HG03521 (cell line): ENCODE measurements around the gene FAM47C.
"Not testable (repeated sequence)": the region's sequence is repeated elsewhere in the genome, so short reads cannot be mapped to it uniquely, and the experiment has no call there.

Source experiments
- ATAC-seq: cut with Tn5 transposase; IDR thresholded peaks from one replicate; pipeline ENCODE4 v1.9.1; 2021; ENCODE audit warnings: mild to moderate bottlenecking, moderate library complexity; ENCODE audit not compliant: unreplicated experiment

Gene FAM47C

DNA sequence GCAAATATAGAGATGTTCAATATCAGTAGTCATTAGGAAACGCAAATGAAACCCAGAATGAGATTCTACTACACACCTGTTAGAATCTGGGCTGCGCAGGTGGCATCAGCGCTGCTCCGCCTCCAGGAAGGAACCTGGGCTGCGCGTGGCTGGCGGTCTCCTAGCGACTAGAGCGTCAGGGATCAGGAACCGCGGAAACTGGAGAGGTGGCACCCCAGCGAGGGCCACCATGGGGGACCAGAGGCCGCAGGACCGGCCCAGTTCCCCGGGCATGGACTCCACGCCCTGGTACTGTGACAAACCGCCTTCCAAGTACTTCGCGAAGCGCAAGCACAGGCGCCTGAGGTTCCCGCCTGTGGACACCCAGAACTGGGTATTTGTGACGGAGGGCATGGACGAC lies at the start of gene FAM47C:
TSS of gene FAM47C (plus strand) at position 185 of the 400 bp plus-strand sequence. CDS start at position 230, 45 bp downstream.
- ATAC-seq: not testable (repeated sequence)

DNA sequence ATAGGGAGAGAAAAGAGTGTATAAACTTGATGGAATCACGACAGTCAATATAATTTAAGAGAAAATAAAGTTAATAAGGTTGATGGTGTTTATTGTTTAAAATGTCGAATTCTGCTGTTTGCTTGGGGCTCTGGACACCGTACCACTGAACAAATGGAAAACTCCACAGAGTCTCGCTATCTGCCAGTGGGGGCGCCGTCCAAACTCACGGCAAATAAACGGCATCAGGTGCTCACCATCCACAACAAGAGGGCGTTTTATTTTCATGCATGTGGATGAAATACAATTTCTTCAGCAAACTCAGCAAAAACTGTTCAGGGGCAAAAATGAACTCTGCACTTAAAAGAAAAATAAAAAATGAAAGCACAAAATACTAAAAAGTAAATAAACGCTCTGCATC lies 46.6 kb upstream of the FAM47C start:
- ATAC-seq: no peak

DNA sequence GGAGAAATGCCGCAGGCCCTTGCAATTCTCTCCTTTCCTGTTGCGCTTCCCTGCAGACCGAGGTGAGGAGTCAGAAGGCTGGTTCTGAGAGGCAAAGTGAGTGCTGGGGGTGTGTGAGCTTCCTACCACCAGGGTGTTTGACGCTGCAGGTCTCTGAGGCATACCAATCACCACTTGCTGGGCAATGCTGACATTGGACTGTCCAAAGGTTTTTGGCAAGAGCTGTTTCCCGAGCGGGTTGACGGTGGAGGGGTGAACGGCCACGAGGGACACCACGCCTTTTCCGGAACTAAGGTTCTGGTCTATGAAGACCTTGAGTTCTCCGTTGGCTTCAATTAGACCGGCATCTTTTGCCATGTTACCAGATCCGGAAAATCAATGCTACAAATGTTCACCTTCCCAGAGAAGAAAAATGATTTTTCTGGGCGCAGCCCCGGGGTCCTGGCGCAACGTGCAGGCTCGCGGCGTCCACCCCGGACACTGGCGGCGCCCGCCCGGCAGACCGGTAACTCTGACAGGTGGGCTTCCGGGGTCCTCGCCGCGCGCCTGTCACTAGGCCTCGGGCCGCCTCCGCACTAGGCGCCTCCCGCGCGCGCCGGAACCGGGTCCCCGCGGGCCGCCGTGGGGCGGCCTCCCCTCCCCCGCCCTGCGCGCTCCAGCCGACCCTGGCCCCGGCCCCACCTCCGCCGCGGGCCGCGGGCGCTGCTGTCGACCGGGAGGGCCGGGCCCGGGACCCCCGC lies 44.9 kb upstream of the FAM47C start:
- no peak for ATAC-seq

DNA sequence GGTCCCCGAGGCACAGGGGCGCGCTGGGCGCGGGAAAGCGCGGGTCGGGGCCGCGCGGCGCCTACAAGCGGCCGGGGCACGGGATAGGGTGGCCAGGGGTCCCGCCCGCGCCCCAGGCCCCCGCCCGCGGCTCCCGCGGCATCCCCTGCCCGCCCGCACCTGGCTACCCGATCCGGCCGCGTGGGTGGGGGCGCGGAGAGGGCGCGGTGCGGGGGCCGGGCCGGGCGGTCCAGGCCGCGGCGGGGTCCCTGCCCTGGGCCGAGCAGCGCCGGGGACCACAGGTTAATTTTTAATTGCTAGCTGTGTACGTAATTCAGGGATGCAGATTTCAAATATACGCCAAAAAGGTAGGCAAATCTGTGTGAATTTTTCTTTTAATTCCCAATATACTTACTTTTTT lies 44.3 kb upstream of the FAM47C start:
- no peak for ATAC-seq

DNA sequence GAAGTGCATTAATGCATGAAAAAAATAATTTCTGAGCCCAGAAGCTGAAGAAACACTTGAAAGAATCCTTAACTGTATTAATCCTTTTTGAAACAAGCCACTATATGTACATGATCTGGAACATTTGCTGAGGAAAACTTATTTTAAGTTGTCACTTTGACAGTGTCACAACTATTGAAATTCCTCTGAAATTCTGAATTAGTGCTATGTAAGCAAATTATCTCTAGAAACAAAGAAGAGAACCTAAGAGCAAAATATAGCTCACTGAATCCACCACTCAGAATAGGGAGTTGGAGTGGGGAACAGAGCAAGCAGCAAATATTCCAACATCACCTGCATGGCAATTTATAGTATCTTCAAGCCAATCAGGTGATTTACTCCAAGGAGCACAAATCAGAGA lies 34.6 kb upstream of the FAM47C start:
- no peak for ATAC-seq

DNA sequence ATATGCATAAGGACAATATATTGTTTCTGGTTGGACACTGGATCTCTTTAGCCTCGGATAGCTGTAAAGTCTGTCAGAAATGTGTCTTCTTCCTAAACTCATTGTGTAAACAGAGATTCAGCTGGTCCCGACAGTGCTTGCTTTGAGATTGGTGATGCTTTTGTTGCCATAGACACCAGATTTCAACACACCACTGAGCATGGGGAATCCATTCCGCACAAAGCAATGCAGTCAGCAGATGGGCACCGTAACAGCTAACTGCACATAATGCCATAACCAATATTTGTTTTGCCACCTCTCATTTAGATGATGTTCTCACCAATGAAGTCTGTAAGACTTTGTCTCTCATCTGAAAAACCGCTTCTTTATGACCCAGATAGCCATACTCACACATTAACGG lies 33.3 kb upstream of the FAM47C start:
- no peak for ATAC-seq

DNA sequence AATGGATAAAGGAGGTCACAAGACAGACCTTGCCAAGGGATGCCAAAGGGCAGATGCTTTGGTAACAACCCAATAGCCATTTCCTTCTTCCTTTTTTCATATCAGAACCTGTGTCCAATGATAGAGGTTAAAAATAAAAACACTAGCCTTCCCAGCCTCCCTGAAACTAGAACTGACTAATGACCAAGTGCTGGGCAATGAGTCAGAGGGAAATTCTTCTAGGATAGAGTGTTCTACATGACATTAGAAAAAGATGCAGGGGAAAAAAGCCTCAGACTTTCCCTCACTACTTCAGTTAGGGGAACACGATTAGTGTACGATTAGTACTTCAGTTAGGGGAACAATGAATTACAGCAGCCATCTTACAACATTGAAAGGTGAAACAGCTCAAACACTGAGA lies 29.3 kb upstream of the FAM47C start:
- ATAC-seq: no peak

DNA sequence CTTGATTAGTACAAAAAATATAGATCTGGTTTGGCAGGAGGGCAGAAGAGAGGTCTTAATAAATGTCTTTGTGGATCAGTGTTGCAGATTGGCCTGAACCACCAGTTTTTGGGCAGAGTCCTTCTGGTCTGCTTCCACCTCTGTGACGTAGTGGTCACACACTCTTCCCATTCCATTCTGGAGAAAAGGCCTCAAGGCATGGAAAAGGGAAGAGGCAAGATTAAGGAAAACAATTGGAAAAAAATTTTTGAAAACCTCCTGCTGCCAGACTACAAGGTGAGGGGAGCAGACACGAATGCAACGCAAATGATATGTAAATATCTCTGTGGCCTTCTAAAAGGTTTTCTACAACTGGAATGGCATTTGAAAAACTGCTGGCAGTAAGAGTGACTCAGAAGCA lies 24.3 kb upstream of the FAM47C start:
- ATAC-seq: no peak

DNA sequence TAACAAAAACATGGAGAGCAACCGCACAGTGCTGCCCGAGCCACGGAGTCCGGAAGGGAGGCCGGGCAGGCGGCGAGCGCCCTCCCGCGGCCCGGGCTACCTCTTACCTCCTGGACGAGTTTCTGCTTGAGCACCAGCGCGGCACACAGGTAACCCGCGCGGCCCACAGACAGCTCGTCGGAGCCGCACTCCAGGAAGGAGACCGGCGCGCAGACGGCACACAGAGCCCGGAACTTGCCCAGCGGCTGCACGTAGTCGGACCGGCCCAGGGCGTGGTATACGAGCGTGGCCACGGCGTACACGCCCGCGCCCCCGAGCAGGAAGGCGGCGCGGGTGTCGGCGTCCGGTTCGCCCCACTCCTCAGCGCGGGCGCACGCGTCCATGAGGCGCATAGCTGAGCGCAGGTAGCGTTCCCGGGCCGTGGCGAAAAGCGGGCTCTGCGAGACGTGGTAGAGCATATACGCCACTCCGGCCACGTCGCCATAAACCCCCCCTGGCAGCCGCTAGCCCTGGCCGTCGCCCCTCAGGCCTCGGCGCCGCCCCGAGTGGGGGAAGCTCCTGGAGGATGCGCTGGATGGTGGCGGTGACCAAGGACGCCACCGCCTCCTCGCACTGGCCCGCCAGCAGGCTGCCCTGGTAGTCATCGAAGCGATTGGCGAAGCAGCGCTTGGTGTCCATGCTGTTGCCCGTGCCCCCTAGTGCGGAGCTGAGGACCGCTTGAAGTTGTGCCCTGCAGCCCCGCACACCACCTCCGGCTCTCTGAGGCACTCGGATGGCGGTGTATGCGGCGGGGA lies 22.6 kb upstream of the FAM47C start:
- ATAC-seq: not testable (repeated sequence)

DNA sequence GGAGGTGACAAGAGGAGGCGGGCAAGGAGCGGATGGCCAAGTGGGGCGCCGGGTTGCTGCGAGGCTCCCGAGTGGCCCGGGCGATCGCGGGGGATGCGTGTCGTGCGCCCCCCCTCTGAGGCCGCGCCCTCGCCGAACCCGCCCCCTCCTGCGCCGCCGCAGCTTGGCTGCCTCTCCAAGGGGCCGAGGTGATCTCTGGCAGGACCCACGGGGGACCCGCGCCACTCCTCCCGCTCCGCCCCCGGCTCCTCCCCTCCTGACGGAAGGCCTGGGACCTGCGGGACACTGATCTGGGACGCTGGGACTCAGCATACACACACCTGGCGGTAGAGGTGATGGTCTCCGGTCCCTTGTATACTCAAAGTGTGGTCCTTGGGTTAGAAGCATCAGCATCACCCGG lies 21.9 kb upstream of the FAM47C start:
- no peak for ATAC-seq

DNA sequence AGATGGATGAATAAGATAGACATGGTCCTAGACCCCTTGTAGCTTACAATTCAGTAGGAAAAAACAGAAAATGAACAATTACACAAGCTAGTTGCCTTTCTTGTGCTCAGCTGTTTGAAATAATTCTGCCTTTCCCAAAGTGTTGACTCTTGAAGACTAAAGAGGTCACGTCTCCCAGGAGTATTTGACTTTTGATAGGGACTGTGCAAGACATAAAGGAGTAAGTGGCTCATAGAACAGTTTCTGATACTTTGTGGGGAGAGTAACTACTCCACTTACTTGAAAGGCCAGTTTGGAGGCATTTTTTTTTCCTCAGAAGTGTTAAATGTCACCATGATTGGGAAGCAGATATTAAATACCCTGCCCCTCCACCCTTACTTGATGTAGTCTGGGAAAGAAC lies 21.0 kb upstream of the FAM47C start:
- not testable (repeated sequence) for ATAC-seq

DNA sequence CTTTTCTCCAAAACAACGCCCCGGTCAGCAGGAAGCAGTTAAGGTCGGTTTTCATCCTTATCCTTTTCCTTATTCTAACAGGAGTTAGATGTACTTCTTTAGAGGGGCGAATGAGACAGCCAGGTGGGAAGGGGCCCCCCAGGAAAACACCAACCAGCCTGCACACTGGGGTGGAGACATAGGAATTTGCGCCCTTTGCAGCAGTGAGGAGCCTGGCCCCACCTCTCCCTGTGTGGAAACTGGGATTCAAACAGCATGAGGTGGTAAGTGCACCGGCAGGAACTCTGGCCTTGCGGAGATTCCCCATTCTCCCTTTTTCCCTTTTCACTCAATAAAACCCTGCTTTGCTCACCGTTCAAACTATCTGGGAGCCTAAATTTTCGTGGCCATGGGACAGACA lies 8.0 kb upstream of the FAM47C start:
- no peak for ATAC-seq

DNA sequence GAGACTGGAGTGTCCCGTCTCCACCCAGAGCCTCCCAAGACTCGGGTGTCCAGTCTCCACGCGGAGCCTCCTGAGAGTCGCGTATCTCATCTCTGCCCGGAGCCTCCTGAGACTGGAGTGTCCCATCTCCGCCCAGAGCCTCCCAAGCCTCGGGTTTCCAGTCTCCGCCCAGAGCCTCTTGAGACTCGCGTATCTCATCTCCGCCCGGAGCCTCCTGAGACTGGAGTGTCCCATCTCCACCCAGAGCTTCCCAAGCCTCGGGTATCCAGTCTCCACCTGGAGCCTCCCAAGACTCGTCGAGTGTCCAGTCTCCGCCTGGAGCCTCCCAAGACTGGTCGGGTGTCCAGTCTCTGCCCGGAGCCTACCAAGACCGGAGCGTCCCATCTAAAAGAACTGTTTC lies 2.3 kb downstream of the FAM47C start:
- ATAC-seq: no peak

DNA sequence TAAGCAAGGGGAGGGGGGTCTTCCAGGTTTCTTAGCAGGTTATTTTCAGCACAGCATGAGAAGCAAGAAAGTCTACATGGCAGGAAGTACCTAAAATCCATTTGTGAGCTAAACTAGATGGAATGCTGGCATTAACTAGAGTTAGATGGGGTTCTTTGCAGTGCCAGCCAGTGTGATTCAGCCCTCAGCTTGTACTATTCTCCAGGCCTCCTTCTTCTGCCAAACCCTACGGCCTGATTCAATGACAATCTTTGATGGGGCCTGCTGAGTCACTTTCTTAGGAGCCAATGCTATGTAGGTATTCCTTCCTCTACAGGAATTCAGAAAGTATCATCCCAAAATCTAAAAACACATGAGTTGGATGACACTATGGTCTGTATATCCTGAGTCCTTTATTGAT lies 26.1 kb downstream of the FAM47C start:
- ATAC-seq: not testable (repeated sequence)

DNA sequence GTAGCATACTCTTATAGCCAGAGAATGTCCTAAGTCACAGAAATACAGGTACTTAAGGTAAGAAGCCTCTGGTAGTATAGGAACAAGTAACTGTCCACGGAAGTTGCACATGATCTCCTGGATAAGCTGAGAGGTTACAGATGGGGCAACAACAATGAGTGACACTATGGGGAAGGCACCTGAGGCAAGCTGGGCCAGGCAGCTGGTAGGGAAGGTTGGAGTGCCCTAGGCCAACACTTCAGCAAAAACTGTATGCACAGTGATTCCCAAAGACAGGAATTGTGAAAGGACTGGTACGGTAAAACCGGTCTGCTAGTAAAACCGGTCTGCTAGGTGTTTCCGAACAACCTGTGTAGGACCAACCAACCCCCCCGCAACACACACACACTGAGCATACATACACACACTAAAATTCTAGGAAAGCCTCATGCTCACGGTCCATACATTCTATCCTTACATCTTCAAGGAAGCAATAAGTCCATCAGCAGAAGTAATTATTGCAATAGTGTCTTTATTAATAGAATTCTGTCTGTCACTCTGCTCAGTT lies 28.6 kb downstream of the FAM47C start:
- not testable (repeated sequence) for ATAC-seq

DNA sequence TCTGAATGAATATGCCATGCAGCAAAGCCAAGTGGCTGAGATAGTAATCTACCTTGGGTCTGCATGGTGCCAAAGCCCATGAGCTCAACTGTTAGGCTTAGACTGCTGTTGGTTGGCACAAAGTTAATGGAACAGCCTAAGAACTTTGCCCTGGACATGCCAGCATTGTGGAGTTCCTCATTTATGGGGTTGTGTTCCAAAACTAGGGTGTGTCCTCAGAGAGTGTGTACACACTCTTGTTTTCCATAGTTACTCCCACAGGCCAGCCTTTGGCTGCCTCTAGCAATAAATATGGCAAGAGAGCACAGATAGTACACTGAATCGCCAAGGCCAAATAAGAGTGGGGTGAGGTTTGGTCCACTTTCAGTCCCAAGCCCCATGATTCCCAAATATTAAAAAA lies 30.6 kb downstream of the FAM47C start:
- not testable (repeated sequence) for ATAC-seq

DNA sequence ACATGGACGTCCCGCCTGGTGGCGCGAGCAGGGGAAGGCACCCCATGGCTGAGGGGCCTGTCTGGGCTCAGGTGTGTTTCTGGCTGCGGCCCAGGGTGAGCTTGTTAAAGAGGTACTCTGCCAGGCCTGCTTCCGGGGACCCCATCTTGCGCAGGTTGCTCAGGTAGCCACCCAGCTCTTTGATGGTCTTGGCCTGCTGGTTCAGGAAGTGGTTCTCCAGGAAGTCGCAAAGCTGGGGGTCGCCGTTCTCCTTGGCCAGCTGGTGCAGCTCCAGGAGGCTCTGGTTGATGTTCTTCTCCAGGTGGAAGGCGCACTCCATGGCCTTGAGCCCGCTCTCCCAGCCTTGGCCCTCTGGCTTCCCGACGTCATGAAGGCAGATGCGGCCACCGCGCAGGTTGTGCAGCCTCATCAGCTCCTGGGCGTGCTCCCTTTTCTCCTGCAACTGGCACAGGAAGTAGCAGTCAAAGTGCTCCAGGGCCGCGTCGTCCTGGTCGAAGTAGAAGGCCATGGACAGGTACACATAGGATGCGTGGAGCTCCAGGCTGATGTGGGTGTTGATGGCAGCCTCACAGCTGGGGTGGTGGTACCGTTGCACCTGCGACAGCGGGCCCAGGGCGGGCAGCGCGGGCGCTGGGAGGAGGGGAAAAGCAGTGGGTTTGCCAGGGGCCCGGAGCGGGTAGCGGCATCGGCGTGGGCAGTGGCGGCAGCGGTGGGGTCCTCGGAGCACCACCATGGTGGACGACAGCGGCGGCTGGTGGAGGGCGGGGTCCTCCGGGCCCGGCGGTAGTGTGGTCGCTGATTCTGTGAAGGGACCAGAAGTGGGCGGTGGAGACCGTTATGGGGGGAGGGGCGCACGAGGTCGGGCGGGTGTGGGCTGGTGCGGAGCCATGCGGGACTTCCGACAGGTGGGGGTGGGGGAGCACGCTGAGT lies 35.1 kb downstream of the FAM47C start:
- not testable (repeated sequence) for ATAC-seq

DNA sequence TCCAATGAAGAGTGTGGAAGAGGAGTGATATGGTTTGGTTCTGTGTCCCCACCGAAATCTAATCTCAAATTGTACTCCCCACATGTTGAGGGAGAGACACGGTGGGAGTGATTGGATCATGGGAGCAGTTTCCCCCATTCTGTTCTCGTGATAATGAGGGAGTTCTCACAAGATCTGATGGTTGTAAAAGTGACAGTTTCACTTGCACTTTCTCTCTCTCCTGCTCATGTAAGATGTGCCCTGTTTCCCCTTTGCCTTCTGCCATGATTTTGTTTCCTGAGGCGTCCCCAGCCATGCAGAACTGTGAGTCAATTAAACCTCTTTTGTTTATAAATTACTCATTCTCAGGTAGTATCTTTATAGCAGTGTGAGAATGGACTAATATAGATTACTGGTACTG lies 39.6 kb downstream of the FAM47C start:
- ATAC-seq: no peak

DNA sequence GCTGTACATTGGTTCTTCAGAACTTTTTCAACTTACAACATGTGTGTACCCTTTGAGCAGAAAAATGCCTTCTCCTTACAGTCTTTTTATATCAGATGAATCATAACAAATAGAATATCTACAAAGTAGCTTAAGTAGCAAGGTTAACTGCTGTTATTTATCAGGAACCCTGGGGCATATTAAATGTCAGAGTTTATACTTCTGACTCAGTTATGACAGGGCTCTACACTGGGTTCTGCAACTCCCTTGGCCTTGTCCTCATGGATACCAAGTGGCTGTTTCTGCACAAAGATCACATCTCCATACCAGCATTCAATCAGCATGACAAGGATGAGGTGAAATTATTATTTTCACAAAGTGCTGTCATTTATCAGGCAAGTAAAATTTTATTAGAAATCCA lies 49.4 kb downstream of the FAM47C start:
- ATAC-seq: not testable (repeated sequence)

DNA sequence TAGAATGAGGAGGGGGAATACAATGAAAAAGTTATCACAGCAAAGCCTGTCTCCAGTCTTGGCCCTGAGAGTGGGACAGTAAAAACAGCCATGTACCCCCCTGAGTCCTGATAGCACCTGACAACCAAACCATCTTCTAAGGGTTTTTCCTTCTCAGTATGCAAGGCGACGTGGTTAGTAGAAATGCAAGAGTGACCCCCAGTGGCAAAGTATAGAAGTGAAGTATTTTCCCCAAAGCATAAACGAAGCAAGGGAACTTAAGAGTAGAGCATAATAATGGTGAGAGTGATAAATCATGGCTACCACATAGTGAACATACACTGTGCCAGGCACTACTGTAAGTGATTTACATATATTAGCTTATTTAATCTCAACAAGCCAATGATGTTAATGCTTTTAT lies 52.8 kb downstream of the FAM47C start:
- ATAC-seq: no peak
